HTR-8/SVneo (cell line): Measurements from ENCODE around the gene MIA3.
A peak's percentile ranks its signal among the peaks of the same experiment; 100 is the strongest.
"Not testable (repeated sequence)": the region's sequence is repeated elsewhere in the genome, so short reads cannot be mapped to it uniquely, and the experiment has no call there.

ENCODE experiments used
- DNase-seq: peaks from one replicate; pipeline ENCODE4 v3.0.0; 2011; ENCODE audit warnings: low spot score, mixed read lengths; ENCODE audit not compliant: insufficient read length
- FAIRE-seq: peaks from 2 replicates; lab custom pipeline; 2011; peaks lifted over from hg19 to GRCh38; lab: Jason Lieb, UNC

The MIA3 gene

DNA sequence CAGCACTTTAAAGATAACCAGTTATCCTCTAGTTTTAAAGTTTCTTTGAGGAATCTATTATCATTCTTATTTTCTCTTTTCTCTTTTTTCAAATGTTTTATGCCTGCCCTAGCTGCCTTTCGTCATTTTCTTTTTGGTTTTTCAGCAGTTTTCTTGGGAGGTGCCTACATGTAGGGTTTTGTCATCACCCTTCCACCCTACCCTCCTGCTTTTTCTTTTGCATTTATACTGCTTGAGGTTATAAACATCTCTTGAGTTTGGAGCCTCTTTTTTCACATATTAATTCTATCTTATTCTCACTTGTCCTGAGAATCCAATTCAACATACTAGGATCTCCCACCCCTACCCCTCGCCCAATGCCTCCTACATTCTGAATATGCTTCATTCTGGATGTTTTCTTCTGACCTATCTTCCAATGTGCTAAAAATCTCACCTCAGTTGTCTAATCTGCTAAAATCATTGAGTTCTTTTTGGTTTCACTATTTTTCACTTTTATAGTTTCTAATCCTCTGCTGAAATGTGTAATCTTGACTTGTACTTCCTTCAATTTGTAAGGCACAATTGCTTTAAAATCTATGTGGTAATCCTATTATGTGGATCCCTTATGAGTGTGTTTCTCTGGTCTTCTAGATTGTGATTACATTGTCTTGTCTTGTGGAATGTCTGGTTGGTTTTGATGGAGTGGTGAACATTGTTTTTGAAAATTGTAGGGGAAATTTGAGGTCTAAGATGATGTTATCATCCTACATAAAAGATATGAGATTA, 38.7 kb downstream of the MIA3 start:
- FAIRE-seq: no peak
- no peak for DNase-seq

DNA sequence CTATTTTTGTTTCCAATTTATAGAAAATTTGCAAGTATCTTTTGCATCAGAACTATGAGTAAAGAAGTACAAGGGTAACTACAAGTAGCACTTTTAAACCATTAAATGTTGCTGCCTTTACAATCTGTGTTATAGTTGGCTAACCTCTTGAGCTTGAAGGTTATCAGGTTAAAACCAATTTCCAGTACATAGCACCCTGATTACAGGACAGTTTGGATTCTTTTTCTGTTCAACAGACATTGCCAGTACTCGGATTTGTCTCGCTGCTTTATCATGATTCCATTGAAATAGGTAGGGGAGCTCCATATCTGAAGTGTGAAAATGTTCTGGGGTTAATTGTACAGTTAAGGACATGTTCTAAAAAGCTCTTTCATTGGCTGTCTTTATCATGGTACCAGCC, 40.0 kb downstream of the MIA3 start:
- no peak for FAIRE-seq
- DNase-seq: no peak

- FAIRE-seq: no peak
These were observed 45.6 kb downstream of the MIA3 start for GRCh38 chr1:222663431-222663934.

DNA sequence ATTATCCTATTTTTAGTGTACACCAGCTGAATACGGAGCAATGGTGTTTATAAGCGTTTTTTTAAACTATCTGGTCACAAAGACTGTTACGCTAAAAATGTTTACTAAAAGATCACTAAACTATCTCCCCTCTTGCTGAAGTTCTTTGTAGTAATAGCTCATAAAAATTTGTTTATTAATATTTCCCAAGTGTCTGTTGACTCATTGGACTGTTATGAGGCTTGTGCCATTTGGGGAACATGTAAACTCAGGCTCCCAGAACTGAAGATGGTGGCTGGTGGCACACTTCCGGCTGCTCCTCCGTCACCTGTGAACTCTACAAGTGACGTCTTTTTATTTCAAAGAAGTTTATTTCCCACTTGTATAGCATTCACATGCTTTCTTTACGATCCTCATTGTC, 48.1 kb downstream of the MIA3 start:
- FAIRE-seq (no peak), DNase-seq (no peak)

More at GRCh38 chr1:222663431-222663934, 45.6 kb downstream of the MIA3 start:
- DNase-seq: no peak

GRCh38 chr1:222668184-222668583, 50.3 kb downstream of the MIA3 start:
- DNase-seq, FAIRE-seq: not testable (repeated sequence)

DNA sequence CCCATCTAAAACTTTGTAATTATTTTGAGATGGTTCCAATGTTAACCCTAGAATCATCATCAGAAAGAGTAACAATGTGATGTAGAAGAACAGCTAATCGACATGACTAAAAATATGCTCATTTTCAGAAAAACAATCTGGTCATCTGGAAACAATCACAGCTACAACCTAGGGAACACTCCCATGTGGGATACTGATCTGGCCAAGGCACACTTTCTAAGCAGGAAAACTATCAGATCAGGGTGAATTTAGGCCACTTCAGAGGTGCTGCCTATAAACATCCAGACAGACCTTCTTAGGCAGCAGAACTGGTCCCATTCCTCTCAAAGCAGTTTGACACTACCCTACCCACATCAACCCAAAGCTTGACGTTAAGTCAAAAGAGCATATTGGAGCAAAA, 51.2 kb downstream of the MIA3 start:
- DNase-seq, FAIRE-seq: not testable (repeated sequence)

GRCh38 chr1:222670110-222670509, 52.2 kb downstream of the MIA3 start:
- DNase-seq (no peak), FAIRE-seq (no peak)

DNA sequence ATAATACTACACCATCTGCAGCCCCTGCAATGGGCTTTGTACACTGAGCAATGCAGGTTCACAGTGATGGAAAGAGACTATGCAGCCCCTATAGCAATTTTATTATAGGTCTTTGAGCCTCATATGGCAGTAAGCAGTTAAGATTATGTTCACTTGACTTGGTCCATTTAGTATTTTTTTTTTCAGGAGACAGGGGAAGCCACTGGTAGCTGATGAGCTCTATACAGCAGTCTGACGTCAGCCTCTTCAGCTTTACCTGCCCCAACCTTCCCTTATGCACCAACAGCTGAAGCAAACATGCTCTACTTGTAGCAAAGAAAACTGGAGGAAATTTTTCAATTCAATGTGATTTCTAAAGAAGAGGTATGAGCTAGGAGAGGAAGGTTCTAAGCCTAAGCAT, 62.2 kb downstream of the MIA3 start:
- no peak for DNase-seq
- no peak for FAIRE-seq

DNA sequence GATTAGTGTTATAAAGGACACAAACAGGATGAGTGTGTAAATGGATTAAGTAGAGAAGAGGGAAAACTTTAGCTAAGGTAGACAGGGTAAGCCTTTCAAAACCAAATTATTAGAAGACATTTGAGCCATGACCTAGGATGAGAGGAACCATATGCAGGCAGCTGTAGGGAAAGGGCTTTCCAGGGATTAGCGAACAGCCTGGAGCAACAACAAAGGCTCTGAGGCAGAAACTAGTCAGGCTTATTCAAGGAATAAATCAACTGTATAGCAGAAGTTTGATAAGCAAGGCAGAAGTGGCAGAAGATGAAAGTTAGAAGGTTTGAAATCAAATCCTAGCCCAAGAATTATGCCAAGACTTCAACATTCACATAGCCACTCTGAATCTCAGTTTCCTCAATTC, 73.1 kb downstream of the MIA3 start:
- no peak for FAIRE-seq
- DNase-seq: no peak

DNA sequence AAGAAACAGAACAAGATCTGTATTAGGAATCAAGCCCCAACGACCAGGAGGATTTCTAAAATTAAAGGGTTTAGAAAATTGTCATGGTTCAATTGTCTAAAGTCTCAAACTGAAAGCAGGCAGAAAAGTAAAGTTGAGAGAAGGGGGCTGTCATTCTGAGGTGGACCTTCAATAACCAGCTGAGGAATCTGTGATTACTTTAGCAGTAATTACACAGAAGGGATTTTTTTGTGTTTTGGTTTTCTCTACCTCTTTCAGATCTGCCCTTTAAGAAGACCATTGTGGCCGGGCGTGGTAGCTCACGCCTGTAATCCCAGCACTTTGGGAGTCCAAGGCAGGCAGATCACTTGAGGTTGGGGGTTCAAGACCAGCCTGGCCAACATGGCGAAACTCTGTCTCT, 77.0 kb downstream of the MIA3 start:
- FAIRE-seq (no peak), DNase-seq (no peak)

DNA sequence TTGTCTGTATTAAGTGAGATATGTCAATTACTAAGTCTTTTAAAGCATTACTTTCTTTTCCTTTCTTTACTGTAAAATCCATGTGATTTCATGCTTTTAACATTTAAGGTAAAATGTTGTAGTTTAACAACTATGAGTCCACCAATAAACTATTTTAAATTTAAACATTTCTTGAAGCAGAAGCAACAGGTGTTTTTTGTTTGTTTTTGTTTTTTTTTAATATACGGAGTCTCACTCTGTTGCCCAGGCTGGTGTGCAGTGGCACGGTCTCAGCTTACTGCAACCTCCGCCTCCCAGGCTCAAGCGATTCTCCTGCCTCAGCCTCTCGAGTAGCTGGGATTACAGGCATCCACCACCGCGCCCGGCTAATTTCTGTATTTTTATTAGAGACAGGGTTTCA, 78.8 kb downstream of the MIA3 start:
- FAIRE-seq: no peak

DNA sequence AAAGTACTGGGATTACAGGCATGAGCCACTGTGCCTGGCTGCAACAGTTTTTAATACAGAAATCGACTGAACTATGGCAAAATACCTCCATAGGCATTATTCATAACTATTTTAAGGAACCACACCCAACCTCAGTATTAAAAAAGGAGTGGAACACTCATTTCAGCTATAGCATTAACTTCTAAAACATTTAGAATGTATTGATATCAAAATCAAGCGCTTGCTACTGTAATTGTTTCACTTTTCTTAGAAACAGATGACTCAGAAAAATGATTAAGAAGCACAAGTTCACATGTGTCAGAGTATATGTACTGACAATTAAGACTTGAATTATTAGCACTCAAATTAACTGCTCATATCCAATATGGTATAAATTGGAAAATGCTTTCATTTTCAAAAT, 79.3 kb downstream of the MIA3 start:
- no peak for DNase-seq
- FAIRE-seq: no peak

More for the DNA sequence above, 78.8 kb downstream of the MIA3 start:
- DNase-seq: no peak

DNA sequence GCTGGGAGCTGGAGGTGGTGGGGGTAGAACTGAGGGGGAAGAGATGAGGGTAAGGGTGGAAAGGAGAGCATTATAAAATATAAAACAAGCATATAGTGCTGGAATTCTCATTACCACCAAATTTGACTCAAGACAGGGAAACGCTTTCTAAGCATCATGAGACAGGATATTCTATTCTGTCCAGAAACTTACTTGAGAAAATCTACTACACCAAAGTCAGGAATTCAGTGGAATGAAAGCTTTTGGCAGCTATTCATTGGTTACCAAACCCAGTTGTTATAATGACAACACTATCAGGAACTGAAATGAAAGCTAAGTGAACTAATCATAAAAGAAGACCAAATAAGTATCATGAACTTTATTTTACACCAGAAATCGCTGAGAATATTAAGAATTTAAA, 79.9 kb downstream of the MIA3 start:
- no peak for FAIRE-seq
- DNase-seq: no peak

DNA sequence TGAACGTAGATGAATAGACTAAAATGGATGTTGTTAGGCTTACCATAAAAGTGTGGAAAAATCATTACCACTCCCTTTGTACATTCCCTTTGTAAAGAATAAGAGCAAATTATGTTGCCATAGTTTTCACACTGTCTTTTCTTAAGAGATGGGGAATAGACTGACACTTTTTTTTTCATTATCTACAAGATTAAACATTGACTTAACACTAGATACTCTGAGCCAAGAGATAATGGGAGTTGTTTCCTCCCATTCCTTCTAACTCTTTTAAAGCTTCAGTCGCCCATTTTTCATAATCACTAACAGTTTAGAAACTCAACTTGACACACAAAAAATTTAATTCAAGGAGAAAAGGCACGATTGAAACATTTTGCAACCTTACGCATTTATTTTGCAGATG, 84.3 kb downstream of the MIA3 start:
- FAIRE-seq (no peak), DNase-seq (no peak)

- DNase-seq: no peak
- no peak for FAIRE-seq
These were observed 86.4 kb downstream of the MIA3 start for GRCh38 chr1:222704260-222704659.

DNA sequence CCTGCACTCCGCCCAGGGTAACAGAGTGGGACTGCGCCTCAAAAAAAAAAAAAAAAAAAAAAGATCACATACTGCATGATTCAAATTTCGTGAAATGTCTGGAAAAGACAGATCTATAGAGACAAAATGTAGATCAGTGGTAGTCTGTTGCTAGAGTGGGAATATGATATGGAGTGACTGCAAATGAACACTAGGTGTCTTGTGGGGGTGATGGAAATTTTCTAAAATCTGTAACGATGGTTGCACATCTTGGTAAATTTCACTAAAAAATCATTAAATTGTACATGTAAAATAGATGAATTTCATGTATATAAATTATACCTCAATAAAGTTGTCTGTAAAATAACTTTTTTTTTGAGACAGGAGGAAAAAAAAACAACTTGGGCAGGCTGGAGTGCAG, 88.9 kb downstream of the MIA3 start:
- FAIRE-seq: no peak

DNA sequence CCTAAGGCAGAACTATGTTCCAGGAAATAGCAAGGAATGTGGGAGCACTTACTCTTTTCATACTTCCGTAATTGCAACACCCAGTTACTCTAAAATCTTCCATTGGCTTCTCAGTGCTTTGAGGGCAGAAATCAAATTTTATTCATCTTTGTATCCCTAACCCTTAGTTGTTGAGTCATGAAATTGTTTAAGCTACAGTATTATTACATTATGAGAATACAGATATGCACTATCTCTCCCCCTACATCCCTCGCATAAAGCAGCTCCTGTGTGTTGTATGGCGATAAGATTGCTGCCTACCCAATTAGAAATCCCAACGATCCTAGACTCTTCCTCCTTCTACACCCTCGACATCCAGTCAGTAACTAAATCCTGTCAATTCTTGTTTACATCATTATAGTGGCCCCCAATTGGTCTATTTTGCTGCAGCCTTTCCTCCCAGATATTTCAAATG, 91.8 kb downstream of the MIA3 start:
- DNase-seq (no peak), FAIRE-seq (no peak)

More for the DNA sequence above, 88.9 kb downstream of the MIA3 start:
- DNase-seq: no peak

- FAIRE-seq (no peak), DNase-seq (peak; percentile 55)
These were observed 93.7 kb downstream of the MIA3 start for GRCh38 chr1:222711319-222712252.

DNA sequence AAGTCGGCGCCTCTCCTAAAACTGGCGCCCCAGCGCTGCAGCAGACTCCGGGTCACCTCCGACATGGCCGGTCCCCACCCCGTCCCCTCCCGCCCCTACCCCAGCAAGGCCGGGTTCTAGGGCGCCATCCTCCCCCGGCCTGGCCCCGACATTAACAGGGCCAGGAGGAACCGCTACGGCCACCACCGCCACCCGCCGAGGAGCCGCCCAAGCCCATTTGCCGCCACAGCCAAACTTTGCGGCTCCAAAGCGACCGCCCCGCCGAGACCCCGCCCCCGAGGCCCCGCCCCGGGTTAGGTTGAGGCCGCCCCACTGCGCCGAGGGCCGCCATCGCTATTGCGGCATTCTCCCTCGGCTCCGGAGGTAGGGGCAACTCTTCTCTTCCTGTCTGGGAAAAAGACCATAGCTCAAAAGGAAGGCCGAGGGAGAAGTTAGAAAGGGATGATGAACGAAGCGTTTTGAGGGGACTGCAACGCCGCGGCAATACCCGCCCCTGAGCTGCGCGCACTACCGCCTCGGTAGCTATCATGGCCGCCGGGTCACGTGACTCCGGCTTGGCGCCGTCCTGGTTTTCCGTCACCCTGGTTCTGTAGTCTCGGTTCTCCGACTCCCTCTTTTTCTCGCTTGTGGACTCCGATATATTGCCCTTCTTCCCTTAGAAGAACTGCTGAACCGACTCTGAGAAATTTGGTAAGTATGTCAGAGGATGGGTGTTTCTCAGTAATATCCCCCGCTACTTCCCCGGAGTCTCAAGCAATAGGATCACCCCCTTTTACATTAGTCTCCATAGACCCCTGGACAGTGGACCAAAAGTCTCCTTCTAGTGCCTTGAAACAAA, 94.6 kb downstream of the MIA3 start, which contains the start of the genes AIDA and BROX:
Gene AIDA, minus strand, starts transcription at position 239 of the 838 bp plus-strand sequence. Its CDS starts 174 bp downstream, at position 65.
Gene BROX, plus strand, starts transcription at position 312 of the 838 bp plus-strand sequence. CDS start 3,136 bp downstream, outside the sequence.
- DNase-seq (peak; percentile 85), FAIRE-seq (no peak)
